G401 (cell line): ENCODE data around the gene PHKA2. TPM values are rescaled to one million over a fixed set of nuclear protein-coding genes. Genes with fewer than 3 reads are reported as not detected.
"Not testable (repeated sequence)": the region's sequence is repeated elsewhere in the genome, so short reads cannot be mapped to it uniquely, and the experiment has no call there.

Experiments used
- DNase-seq: peaks from one replicate; pipeline ENCODE4 v3.0.0-alpha.2; 2015; ENCODE audit warnings: low spot score
- in situ Hi-C: cut with HindIII; loops from 2 replicates; pipeline ENCODE4 v1.10.0; 2016; ENCODE audit warnings: low sequenced_read_pairs, mixed read lengths
- total RNA-seq: library from RNA; depleted of rRNA; stranded (reverse); fragments of >200 nt; shearing (Covaris generic); gene quantifications from 2 replicates; pipeline ENCODE4 v1.2.3, GENCODE V29; 2014

PHKA2 gene
- total RNA-seq, 1 experiment from 2014 or later: 21.0 TPM

GRCh38 chrX:18883234-18883960 is 100.5 kb downstream of the PHKA2 start:
- DNase-seq: no peak
- in situ Hi-C loops: no loop called here

GRCh38 chrX:18879144-18879543 is 104.8 kb downstream of the PHKA2 start:
- DNase-seq: no peak
- in situ Hi-C loops: no loop called here

GRCh38 chrX:18877469-18877868 is 106.4 kb downstream of the PHKA2 start:
- DNase-seq: no peak
- in situ Hi-C loops: no loop called here

- DNase-seq: peak; percentile 72
- in situ Hi-C loops: no loop called here
Observed at GRCh38 chrX:18875256-18875878, 108.5 kb downstream of the PHKA2 start.

GRCh38 chrX:18874560-18875255 is 109.2 kb downstream of the PHKA2 start:
- no peak for DNase-seq
- in situ Hi-C loops: no loop called here

- in situ Hi-C loops: no loop called here
- no peak for DNase-seq
Observed at GRCh38 chrX:18873836-18874235, 110.1 kb downstream of the PHKA2 start.

GRCh38 chrX:18873189-18873791 is 110.6 kb downstream of the PHKA2 start:
- in situ Hi-C loops: no loop called here
- DNase-seq: peak; percentile 13

GRCh38 chrX:18872621-18873020 is 111.3 kb downstream of the PHKA2 start:
- DNase-seq: no peak
- in situ Hi-C loops: no loop called here

GRCh38 chrX:18871970-18872369 is 111.9 kb downstream of the PHKA2 start:
- in situ Hi-C loops: no loop called here
- DNase-seq: no peak

- in situ Hi-C loops: no loop called here
- peak; percentile 22 for DNase-seq
Observed at GRCh38 chrX:18871161-18871890, 112.6 kb downstream of the PHKA2 start.

GRCh38 chrX:18864390-18864920 is 119.5 kb downstream of the PHKA2 start:
- no peak for DNase-seq
- in situ Hi-C loops: no loop called here

- DNase-seq: no peak
- in situ Hi-C loops: no loop called here
Observed at GRCh38 chrX:18861511-18861910, 122.4 kb downstream of the PHKA2 start.

GRCh38 chrX:18856645-18856997 is 127.3 kb downstream of the PHKA2 start:
- no peak for DNase-seq
- in situ Hi-C loops: no loop called here

GRCh38 chrX:18855919-18856644 is 127.8 kb downstream of the PHKA2 start:
- DNase-seq: no peak
- in situ Hi-C loops: no loop called here

GRCh38 chrX:18847901-18848300 is 136.0 kb downstream of the PHKA2 start:
- DNase-seq, in situ Hi-C loops: not testable (repeated sequence)
